Body of pancreas (tissue), 4 donors: ENCODE results near the gene TLR4. TPM values are rescaled to one million over a fixed set of nuclear protein-coding genes. Genes with fewer than 3 reads are reported as not detected.

ENCODE experiments used
- ATAC-seq: fragments of 150-250 bp; one replicate; pipeline ENCODE4 v1.9.1; 2016
- DNase-seq, 4 donors: peaks; one replicate each; pipeline ENCODE4 v3.0.0-alpha.2; 2019
- H3K27ac ChIP-seq, 4 donors: fragments of 200-600 bp; sonication (generic); 1 replicate in 3 of 4; 2 replicates in 1 of 4; pipeline versions ENCODE4 v1.5.1 to v1.6.1; 2016 to 2019; ENCODE audit warnings: mild to moderate bottlenecking in 1 of 4, mixed read lengths in 1 of 4, moderate library complexity in 1 of 4
- H3K27me3 ChIP-seq, 2 donors: fragments of 200-600 bp; sonication (generic); one replicate each; pipeline ENCODE4 v1.6.0; 2016; ENCODE audit warnings: mild to moderate bottlenecking in 1 of 2
- H3K36me3 ChIP-seq, 2 donors: fragments of 200-600 bp; sonication (generic); replicated peaks in 1 of 2; 2 replicates each; pipeline ENCODE4 v1.5.1; 2016; ENCODE audit warnings: low read depth in 2 of 2; ENCODE audit not compliant: insufficient read depth in 1 of 2
- H3K4me1 ChIP-seq: fragments of 200-600 bp; sonication (generic); one replicate; pipeline ENCODE4 v1.6.0; 2016
- H3K4me3 ChIP-seq, 2 donors: fragments of 200-600 bp; sonication (generic); 1 replicate in 1 of 2; 2 replicates in 1 of 2; pipeline ENCODE4 v1.5.1; 2016 to 2019
- H3K9me3 ChIP-seq, 3 donors: fragments of 200-600 bp; sonication (generic); 1 replicate in 2 of 3; 2 replicates in 1 of 3; pipeline ENCODE4 v1.5.1; 2016
- POLR2A ChIP-seq, 3 donors: fragments of 450-650 bp; IDR thresholded peaks; one replicate each; pipeline ENCODE4 v1.6.1; 2016; ENCODE audit warnings: antibody characterized with exemption in 3 of 3, mild to moderate bottlenecking in 2 of 3
- WGBS, 2 donors: methylation state at CpG; one replicate each; pipeline ENCODE4 v1.1.5; 2017; 5-methylcytosine and 5-hydroxymethylcytosine counted together
- intact Hi-C: fragments of 100-400 bp; cut with DNase I; formaldehyde crosslinking; loops from one replicate; pipeline ENCODE4 v1.15.1; 2023
- total RNA-seq, 2 donors: library from RNA; depleted of rRNA; stranded (reverse); fragments of >200 nt; gene quantifications; one replicate each; pipeline ENCODE4 v1.1.0, GENCODE V29; 2016
- TF ChIP-seq, protein P1 (sequence below), 7 experiments: fragments of 450-650 bp in 4 of 7; fragments of 200-600 bp in 3 of 7; sonication (generic) in 3 of 7; IDR thresholded peaks; one replicate each; pipeline ENCODE4 v1.5.1; 2016 to 2019; ENCODE audit warnings: antibody characterized with exemption in 7 of 7

The TLR4 gene
- total RNA-seq, 2 donors from 2014 or later = 5.2 to 7.6 TPM

DNA sequence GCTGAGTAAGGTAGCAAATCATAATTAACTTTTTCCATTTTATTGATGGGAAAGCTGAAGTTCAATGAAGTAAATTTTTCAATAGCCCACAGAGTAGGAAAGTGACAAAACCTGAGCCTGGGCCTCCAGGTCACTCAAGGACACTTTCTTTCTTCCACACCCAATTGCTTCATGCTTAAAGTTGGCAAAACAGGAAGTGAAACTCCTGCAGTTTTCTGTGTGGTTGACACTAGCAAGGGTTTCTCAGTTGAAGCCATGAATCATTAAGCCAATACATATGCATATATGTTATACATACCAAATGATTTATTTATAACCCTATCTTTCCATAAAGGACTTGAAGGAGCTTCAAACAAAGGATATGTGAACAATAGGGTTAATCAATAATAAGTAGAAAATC, 13.9 kb downstream of the TLR4 start:
- no peaks in the 10 kb centered on the region for H3K36me3 ChIP-seq
- H3K27me3 ChIP-seq = no peaks in the 10 kb centered on the region
- ATAC-seq (peak; percentile 45), DNase-seq (peak in 1 of 4 donors; percentile 36)
- H3K27ac ChIP-seq = peak overlapping the region in 1 of 4 donors; percentile 6
- H3K4me1 ChIP-seq = peaks cover 12% of the 10 kb centered on the region
- no peaks in the 10 kb centered on the region for H3K9me3 ChIP-seq
- intact Hi-C loops = no loop called here
- no peak overlapping the region for H3K4me3 ChIP-seq
- no peak for TF ChIP-seq POLR2A (IDR thresholded peaks at IDR 0.05)
- TF ChIP-seq, protein P1, sequence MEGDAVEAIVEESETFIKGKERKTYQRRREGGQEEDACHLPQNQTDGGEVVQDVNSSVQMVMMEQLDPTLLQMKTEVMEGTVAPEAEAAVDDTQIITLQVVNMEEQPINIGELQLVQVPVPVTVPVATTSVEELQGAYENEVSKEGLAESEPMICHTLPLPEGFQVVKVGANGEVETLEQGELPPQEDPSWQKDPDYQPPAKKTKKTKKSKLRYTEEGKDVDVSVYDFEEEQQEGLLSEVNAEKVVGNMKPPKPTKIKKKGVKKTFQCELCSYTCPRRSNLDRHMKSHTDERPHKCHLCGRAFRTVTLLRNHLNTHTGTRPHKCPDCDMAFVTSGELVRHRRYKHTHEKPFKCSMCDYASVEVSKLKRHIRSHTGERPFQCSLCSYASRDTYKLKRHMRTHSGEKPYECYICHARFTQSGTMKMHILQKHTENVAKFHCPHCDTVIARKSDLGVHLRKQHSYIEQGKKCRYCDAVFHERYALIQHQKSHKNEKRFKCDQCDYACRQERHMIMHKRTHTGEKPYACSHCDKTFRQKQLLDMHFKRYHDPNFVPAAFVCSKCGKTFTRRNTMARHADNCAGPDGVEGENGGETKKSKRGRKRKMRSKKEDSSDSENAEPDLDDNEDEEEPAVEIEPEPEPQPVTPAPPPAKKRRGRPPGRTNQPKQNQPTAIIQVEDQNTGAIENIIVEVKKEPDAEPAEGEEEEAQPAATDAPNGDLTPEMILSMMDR (IDR thresholded peaks at IDR 0.05) = no peak

DNA sequence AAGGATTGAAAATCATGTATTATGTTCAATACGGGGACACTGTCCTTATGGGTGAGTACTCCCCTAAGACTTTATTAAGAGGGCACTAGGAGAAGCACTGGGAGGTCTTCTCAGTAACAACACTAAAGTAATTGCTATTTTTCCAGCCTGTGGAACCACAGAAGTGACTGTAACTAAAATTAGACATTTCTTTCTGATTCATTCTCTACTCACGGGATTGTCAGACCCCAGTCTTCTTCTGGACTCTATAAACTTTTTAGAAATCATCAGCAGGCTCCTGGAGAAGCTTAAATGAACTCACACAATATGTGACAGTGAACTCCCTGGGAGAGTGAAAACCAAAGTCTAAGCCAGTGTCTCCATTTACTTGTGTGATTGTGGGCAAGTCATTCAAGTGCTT, 14.5 kb downstream of the TLR4 start:
- Histone ChIP-seq H3K4me3 (no peak overlapping the region), H3K27me3 (no peaks in the 10 kb centered on the region), H3K9me3 (no peaks in the 10 kb centered on the region), H3K36me3 (no peaks in the 10 kb centered on the region), H3K4me1 (peaks cover 12% of the 10 kb centered on the region), H3K27ac (no peak overlapping the region)
- TF ChIP-seq, protein P1 (IDR thresholded peaks at IDR 0.05) = no peak
- TF ChIP-seq POLR2A (IDR thresholded peaks at IDR 0.05) = no peak
- intact Hi-C loops = no loop called here
- ATAC-seq (no peak), DNase-seq (no peak)
- 66 to 83% methylated on average over 2 of the region's 2 CpGs for WGBS, 2 donors

DNA sequence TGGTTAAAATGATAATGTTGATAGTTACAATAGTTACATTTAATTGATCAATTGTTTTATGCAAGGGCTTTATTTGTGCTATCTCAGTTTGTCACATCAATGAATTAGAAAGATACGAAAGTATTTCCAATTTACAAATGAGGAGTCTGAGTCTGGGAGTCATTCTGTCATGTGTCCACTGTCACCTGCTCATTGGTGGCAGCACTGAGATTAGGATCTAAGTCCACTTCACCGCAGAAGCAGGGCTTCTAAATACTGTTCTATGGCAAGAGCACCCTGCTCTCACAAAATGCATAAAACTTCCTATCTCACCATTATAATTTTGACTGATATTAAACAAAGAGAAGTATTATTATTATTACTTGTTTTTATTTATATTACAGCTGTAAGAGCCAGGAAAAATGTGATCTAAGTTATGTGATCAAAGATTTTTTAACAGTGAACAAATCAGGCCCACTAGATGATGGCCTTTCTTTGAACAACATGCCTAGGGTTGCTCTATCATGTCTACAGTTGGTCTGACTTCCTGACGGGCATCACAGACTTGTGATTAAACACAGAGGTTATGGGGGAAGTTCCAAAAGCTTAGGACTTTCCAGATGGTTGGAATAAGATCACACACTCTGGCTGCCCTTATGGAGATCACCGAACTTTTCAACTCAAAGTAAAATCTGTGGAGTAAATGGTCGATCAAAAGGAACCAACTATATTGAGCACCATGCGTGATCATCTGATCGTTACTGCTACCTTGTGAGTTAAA, 15.1 kb downstream of the TLR4 start:
- intact Hi-C loops = no loop called here
- H3K36me3 ChIP-seq = no peaks in the 10 kb centered on the region
- H3K4me1 ChIP-seq = peaks cover 12% of the 10 kb centered on the region
- DNase-seq = no peak
- WGBS, 2 donors = 76 to 84% methylated on average over 7 of the region's 7 CpGs
- H3K4me3 ChIP-seq = no peak overlapping the region
- H3K27me3 ChIP-seq = no peaks in the 10 kb centered on the region
- no peaks in the 10 kb centered on the region for H3K9me3 ChIP-seq
- TF ChIP-seq, protein P1 (IDR thresholded peaks at IDR 0.05) = no peak
- no peak for TF ChIP-seq POLR2A (IDR thresholded peaks at IDR 0.05)
- H3K27ac ChIP-seq = no peak overlapping the region
- ATAC-seq = no peak

DNA sequence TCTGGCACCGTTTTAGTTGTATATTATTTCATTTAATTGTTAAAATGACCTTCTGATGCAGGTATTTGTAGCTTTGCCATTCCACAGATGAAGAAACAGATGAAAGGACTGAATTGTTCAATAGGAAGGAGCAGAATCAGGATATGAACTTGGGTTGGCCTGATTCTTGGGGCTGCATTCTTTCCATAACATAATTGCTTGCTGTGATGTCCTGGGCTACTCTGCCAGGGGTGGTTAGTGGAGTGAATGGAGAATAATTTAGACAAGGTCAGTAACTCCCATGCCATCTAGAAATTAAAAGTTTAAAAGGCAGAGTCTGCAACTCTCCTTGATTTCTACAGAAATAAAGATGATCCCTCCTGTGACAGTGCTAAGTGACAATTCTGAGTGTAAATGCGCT, 15.9 kb downstream of the TLR4 start:
- TF ChIP-seq POLR2A (IDR thresholded peaks at IDR 0.05) = no peak
- TF ChIP-seq, protein P1 (IDR thresholded peaks at IDR 0.05) = no peak
- WGBS, 2 donors = 65 to 77% methylated on average over 2 of the region's 2 CpGs
- intact Hi-C loops = no loop called here
- H3K36me3 ChIP-seq = no peaks in the 10 kb centered on the region
- DNase-seq (no peak), ATAC-seq (no peak)
- no peaks in the 10 kb centered on the region for H3K27me3 ChIP-seq
- peaks cover 12% of the 10 kb centered on the region for H3K4me1 ChIP-seq
- H3K4me3 ChIP-seq = no peak overlapping the region
- no peak overlapping the region for H3K27ac ChIP-seq
- H3K9me3 ChIP-seq = no peaks in the 10 kb centered on the region

DNA sequence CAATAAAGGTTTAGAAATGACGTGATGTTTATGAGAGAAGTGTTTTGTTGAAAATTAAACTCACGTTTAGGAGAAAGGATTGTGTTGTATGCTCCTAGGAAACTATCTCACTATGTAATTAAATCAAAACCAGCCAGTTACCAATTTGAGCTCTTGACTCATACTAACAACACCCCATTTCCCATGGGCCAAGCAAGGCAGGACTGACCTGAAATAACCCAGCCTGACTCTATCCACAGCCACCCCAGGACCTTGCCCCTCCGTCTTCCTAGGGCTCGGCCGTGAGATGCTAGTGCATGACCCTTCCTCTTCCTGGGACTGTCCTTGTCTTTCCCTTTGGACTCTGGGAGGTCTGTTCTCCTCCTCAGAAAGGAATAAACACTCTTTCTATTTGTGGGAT, 16.4 kb downstream of the TLR4 start:
- H3K4me3 ChIP-seq = no peak overlapping the region
- peak; percentile 35 for ATAC-seq
- intact Hi-C loops = no loop called here
- no peaks in the 10 kb centered on the region for H3K27me3 ChIP-seq
- no peak for DNase-seq
- 56 to 61% methylated on average over 5 of the region's 5 CpGs for WGBS, 2 donors
- no peaks in the 10 kb centered on the region for H3K9me3 ChIP-seq
- H3K36me3 ChIP-seq = no peaks in the 10 kb centered on the region
- no peak for TF ChIP-seq POLR2A (IDR thresholded peaks at IDR 0.05)
- TF ChIP-seq, protein P1 (IDR thresholded peaks at IDR 0.05) = no peak
- H3K27ac ChIP-seq = no peak overlapping the region
- H3K4me1 ChIP-seq = peaks cover 12% of the 10 kb centered on the region
